NT2/D1 (cell line): ENCODE results near the gene DAO.

Experiments
- SUZ12 ChIP-seq: IDR thresholded peaks from 2 replicates; pipeline ENCODE4 v1.6.1; 2011; ENCODE audit not compliant: insufficient read length, insufficient read depth; ENCODE audit errors: extremely low read depth
- YY1 ChIP-seq: IDR thresholded peaks from 2 replicates; pipeline ENCODE4 v1.6.1; 2011; ENCODE audit not compliant: insufficient read length, insufficient read depth
- ZNF274 ChIP-seq: IDR thresholded peaks from 2 replicates; pipeline ENCODE4 v1.6.1; 2011; ENCODE audit warnings: mild to moderate bottlenecking, low read depth, low read length

GRCh38 chr12:108835860-108836634, 43.8 kb upstream of the DAO start:
- TF ChIP-seq ZNF274, result no peak
- no peak for TF ChIP-seq SUZ12
- TF ChIP-seq YY1, result no peak
